PC-3 (cell line): ENCODE data around the gene ITPR3. TPM values are rescaled to one million over a fixed set of nuclear protein-coding genes. Genes with fewer than 3 reads are reported as not detected.
A peak's percentile ranks its signal among the peaks of the same experiment; 100 is the strongest.

ENCODE experiments used
- ATAC-seq: fragments of 200-7000 bp; cut with Tn5 transposase; 2 replicates; pipeline ENCODE4 v1.9.1; 2020; ENCODE audit warnings: mild to moderate bottlenecking, moderate library complexity
- BruUV-seq: library from RNA; stranded (reverse); fragments of 400-500 nt; replicated peaks from 2 replicates; lab custom pipeline; 2021; lab: Mats Ljungman, UMichigan
- CTCF ChIA-PET: fragments of 300-600 bp; sonication (Branson Sonifier 250); formaldehyde crosslinking; loops from one replicate; lab custom pipeline; 2022; ENCODE audit warnings: antibody characterized with exemption; lab: Charles Lee
- POLR2A ChIA-PET: fragments of 300-600 bp; sonication (Branson Sonifier 250); formaldehyde crosslinking; loops from one replicate; lab custom pipeline; 2022; ENCODE audit warnings: antibody characterized with exemption; ENCODE audit not compliant: unreplicated experiment; lab: Charles Lee
- DNase-seq: peaks from one replicate; pipeline ENCODE4 v3.0.0-alpha.2; 2015
- H2AFZ ChIP-seq: fragments of 300-600 bp; sonication (generic); 2 replicates; pipeline ENCODE4 v1.6.0; 2016; ENCODE audit warnings: antibody characterized with exemption, low read length
- H3F3A ChIP-seq: fragments of 300-600 bp; sonication (generic); one replicate; pipeline ENCODE4 v1.6.0; 2017; ENCODE audit warnings: antibody characterized with exemption, low read length, control low read depth, mild to moderate bottlenecking; ENCODE audit not compliant: unreplicated experiment
- H3K27ac ChIP-seq: fragments of 300-600 bp; sonication (generic); 2 replicates; pipeline ENCODE4 v1.5.1; 2016; ENCODE audit warnings: mild to moderate bottlenecking, low read length
- H3K27me3 ChIP-seq: fragments of 300-600 bp; sonication (generic); 2 replicates; pipeline ENCODE4 v1.6.1; 2016; ENCODE audit warnings: low read length, mixed read lengths
- H3K36me3 ChIP-seq: fragments of 300-600 bp; sonication (generic); 2 replicates; pipeline ENCODE4 v1.6.1; 2016; ENCODE audit warnings: low read depth, mixed run types, low read length, mixed read lengths
- H3K4me1 ChIP-seq: fragments of 300-600 bp; sonication (generic); 2 replicates; pipeline ENCODE4 v1.5.1; 2016; ENCODE audit warnings: low read length; ENCODE audit not compliant: insufficient read depth
- H3K4me2 ChIP-seq: fragments of 300-600 bp; sonication (generic); 2 replicates; pipeline ENCODE4 v1.6.0; 2016; ENCODE audit warnings: low read length
- H3K4me3 ChIP-seq: fragments of 300-600 bp; sonication (generic); 2 replicates; pipeline ENCODE4 v1.5.1; 2016; ENCODE audit warnings: mild to moderate bottlenecking, low read length, mixed read lengths
- H3K79me2 ChIP-seq: fragments of 300-600 bp; sonication (generic); 2 replicates; pipeline ENCODE4 v1.6.1; 2017; ENCODE audit warnings: low read length, mixed read lengths
- H3K9ac ChIP-seq: fragments of 300-600 bp; sonication (generic); 2 replicates; pipeline ENCODE4 v1.6.0; 2016; ENCODE audit warnings: mild to moderate bottlenecking, low read length
- H3K9me2 ChIP-seq: fragments of 300-600 bp; sonication (generic); replicated peaks from 2 replicates; pipeline ENCODE4 v1.6.1; 2016; ENCODE audit warnings: mixed run types, low read length, mixed read lengths
- H3K9me3 ChIP-seq: fragments of 300-600 bp; sonication (generic); 2 replicates; pipeline ENCODE4 v1.6.1; 2016; ENCODE audit warnings: low read length, mixed read lengths
- H4K20me1 ChIP-seq: fragments of 300-600 bp; sonication (generic); 2 replicates; pipeline ENCODE4 v1.6.1; 2016; ENCODE audit warnings: low read length, mixed read lengths
- CTCF ChIP-seq: fragments of 300-600 bp; sonication (generic); conservative IDR thresholded peaks from 2 replicates; pipeline ENCODE4 v1.5.1; 2017; ENCODE audit warnings: antibody characterized with exemption, low read depth, mild to moderate bottlenecking, low read length
- EZH2 ChIP-seq: fragments of 300-600 bp; sonication (generic); IDR thresholded peaks from one replicate; pipeline ENCODE4 v1.6.1; 2017; ENCODE audit warnings: antibody characterized with exemption, mild to moderate bottlenecking, low read length; ENCODE audit not compliant: unreplicated experiment
- EZH2phosphoT487 ChIP-seq: fragments of 300-600 bp; sonication (generic); IDR thresholded peaks from 2 replicates; pipeline ENCODE4 v1.6.1; 2018; ENCODE audit warnings: mild to moderate bottlenecking, antibody characterized with exemption, low read length, borderline replicate concordance
- intact Hi-C: fragments of 100-400 bp; cut with micrococcal nuclease; formaldehyde crosslinking; loops from 2 replicates; pipeline ENCODE4 v1.9.0; 2023
- total RNA-seq: library from RNA; depleted of rRNA; stranded (reverse); fragments of >200 nt; gene quantifications from 2 replicates; pipeline ENCODE4 v1.2.3, GENCODE V29; 2014

The ITPR3 gene
- total RNA-seq, 1 experiment from 2014 or later = 41.8 TPM

- no TSS peak for BruUV-seq
- Histone ChIP-seq H3K4me1 (peaks cover 35% of the 10 kb centered on the region), H4K20me1 (no peaks in the 10 kb centered on the region), H3K27me3 (no peaks in the 10 kb centered on the region), H3K79me2 (peaks cover 32% of the 10 kb centered on the region), H3K27ac (no peak overlapping the region), H3K4me2 (no peak overlapping the region), H3K36me3 (peaks cover 24% of the 10 kb centered on the region), H2AFZ (no peak overlapping the region), H3K9me2 (no peaks in the 10 kb centered on the region), H3K9ac (no peak overlapping the region), H3F3A (no peaks in the 10 kb centered on the region), H3K4me3 (no peak overlapping the region), H3K9me3 (no peaks in the 10 kb centered on the region)
- DNase-seq (no peak), ATAC-seq (no peak)
- no peak for TF ChIP-seq EZH2phosphoT487
- no peak for TF ChIP-seq CTCF
- TF ChIP-seq EZH2 = no peak
- POLR2A ChIA-PET = no interaction called here
- CTCF ChIA-PET = no interaction called here
- intact Hi-C loops = no loop called here
Observed at GRCh38 chr6:33575211-33575610, 45.9 kb upstream of the ITPR3 start.

GRCh38 chr6:33576668-33577067 lies 44.5 kb upstream of the ITPR3 start:
- Histone ChIP-seq H3K27me3 (no peaks in the 10 kb centered on the region), H3K4me1 (peaks cover 25% of the 10 kb centered on the region), H3K9ac (peak overlapping the region; percentile 37; the same call in 1 of the 2 replicates), H3K9me3 (no peaks in the 10 kb centered on the region), H3F3A (no peaks in the 10 kb centered on the region), H3K4me3 (no peak overlapping the region), H3K27ac (peak overlapping the region; percentile 58), H3K9me2 (no peaks in the 10 kb centered on the region), H3K4me2 (no peak overlapping the region), H3K36me3 (peaks cover 24% of the 10 kb centered on the region), H3K79me2 (peaks cover 32% of the 10 kb centered on the region), H2AFZ (no peak overlapping the region), H4K20me1 (no peaks in the 10 kb centered on the region)
- TF ChIP-seq CTCF = no peak
- no peak for TF ChIP-seq EZH2phosphoT487
- no peak for TF ChIP-seq EZH2
- intact Hi-C loops = no loop called here
- ATAC-seq (no peak), DNase-seq (no peak)
- BruUV-seq = no TSS peak
- CTCF ChIA-PET = no interaction called here
- POLR2A ChIA-PET = no interaction called here

GRCh38 chr6:33577106-33577535 lies 44.0 kb upstream of the ITPR3 start:
- ChIA-PET CTCF (interaction anchor here (0.6 kb wide), 1 partner anchor 89 kb away, joined by 3 read pairs; no protein-coding TSS in a partner anchor), POLR2A (no interaction called here)
- no peaks in the 10 kb centered on the region for H3F3A ChIP-seq
- no peak for TF ChIP-seq EZH2phosphoT487
- no peak for TF ChIP-seq CTCF
- no peak for TF ChIP-seq EZH2
- intact Hi-C loops = no loop called here
- peak overlapping the region; percentile 12; the same call in 1 of the 2 replicates for H3K4me2 ChIP-seq
- DNase-seq = peak; percentile 43
- H3K4me1 ChIP-seq = peaks cover 24% of the 10 kb centered on the region
- H3K4me3 ChIP-seq = no peak overlapping the region
- no peaks in the 10 kb centered on the region for H3K27me3 ChIP-seq
- H3K79me2 ChIP-seq = peaks cover 32% of the 10 kb centered on the region
- H3K9ac ChIP-seq = peak overlapping the region; percentile 37; the same call in 1 of the 2 replicates
- H3K9me3 ChIP-seq = no peaks in the 10 kb centered on the region
- peaks cover 22% of the 10 kb centered on the region for H3K36me3 ChIP-seq
- no peak overlapping the region for H2AFZ ChIP-seq
- no TSS peak for BruUV-seq
- H3K9me2 ChIP-seq = no peaks in the 10 kb centered on the region
- H3K27ac ChIP-seq = peak overlapping the region; percentile 58
- no peaks in the 10 kb centered on the region for H4K20me1 ChIP-seq
- ATAC-seq = peak; percentile 64
